ENCODE data around the gene CHRFAM7A. TPM values are rescaled to one million over a fixed set of nuclear protein-coding genes. Genes with fewer than 3 reads are reported as not detected.
"Not testable (repeated sequence)": the region's sequence is repeated elsewhere in the genome, so short reads cannot be mapped to it uniquely, and the experiment has no call there.

The CHRFAM7A gene
- total and polyA plus RNA-seq, 2 of the 8 experiments (the other 6 are each of a cell fraction or from before 2014, with no cell fraction given): 3.1 to 3.3 TPM

DNA sequence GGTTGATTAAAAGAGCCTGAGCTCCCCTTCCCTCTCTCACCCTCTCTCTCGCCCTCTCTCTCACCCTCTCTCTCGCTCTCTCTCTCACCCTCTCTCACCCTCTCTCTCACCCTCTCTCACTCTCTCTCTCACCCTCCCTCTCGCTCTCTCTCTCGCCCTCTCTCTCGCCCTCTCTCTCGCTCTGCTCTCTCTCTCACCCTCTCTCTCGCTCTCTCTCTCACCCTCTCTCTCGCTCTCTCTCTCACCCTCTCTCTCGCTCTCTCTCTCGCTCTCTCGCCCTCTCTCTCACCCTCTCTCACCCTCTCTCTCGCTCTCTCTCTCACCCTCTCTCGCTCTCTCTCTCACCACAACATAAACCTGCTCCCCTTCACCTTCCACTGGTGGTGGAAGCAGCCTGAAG is 67.2 kb downstream of the CHRFAM7A start:
- H3K23me2 ChIP-seq (ENCODE audit: low read depth, low read length); H3K9me3 ChIP-seq (ENCODE audit: insufficient read depth in 2 of 2, low read depth in 1 of 2, low read length in 1 of 2); H3K23ac ChIP-seq (ENCODE audit: insufficient read length); H2AK5ac ChIP-seq (ENCODE audit: low read depth, low read length); FAIRE-seq; H4K5ac ChIP-seq (ENCODE audit: insufficient read length, low read depth, low read length); H3K56ac ChIP-seq (replicated peaks; ENCODE audit: insufficient read length, low read depth, low read length); H3K36me3 ChIP-seq (ENCODE audit: control insufficient read depth in 2 of 4, insufficient read depth in 4 of 4, low read length in 3 of 4); H3K27ac ChIP-seq (ENCODE audit: low read depth, low read length); POLR2A ChIA-PET (ENCODE audit: partially characterized antibody); H3K27me3 ChIP-seq (replicated peaks in 1 of 4; ENCODE audit: control insufficient read depth in 3 of 4, extremely low read depth in 1 of 4, insufficient read depth in 3 of 4, low read length in 3 of 4); H2BK120ac ChIP-seq (replicated peaks; ENCODE audit: low read depth, low read length); CTCF ChIA-PET (ENCODE audit: partially characterized antibody); H3K4me1 ChIP-seq (replicated peaks in 1 of 4; ENCODE audit: control insufficient read depth in 3 of 4, insufficient read depth in 4 of 4, low read length in 3 of 4); H3K79me1 ChIP-seq (ENCODE audit: low read depth, low read length); H3K9ac ChIP-seq (replicated peaks in 1 of 4; ENCODE audit: extremely low read depth in 1 of 4, low read depth in 3 of 4, low read length in 3 of 4); H3K18ac ChIP-seq (ENCODE audit: extremely low read depth, low read length); H3K4ac ChIP-seq (replicated peaks; ENCODE audit: insufficient read length, low read depth, low read length); H3K14ac ChIP-seq (ENCODE audit: insufficient read length); H3K79me2 ChIP-seq (ENCODE audit: control insufficient read depth in 1 of 2, insufficient read depth in 2 of 2, low read length in 2 of 2); H4K20me1 ChIP-seq (replicated peaks in 1 of 2; ENCODE audit: control insufficient read depth in 1 of 2, insufficient read depth in 2 of 2, low read length in 2 of 2): not testable (repeated sequence)
- Histone ChIP-seq H2BK15ac (ENCODE audit: low read length) (0 out of 2 replicates have a peak overlapping the region, but pooled peaks have one; percentile 3), H4K91ac (replicated peaks; ENCODE audit: insufficient read length, low read length) (peak overlapping the region; percentile 12), H4K8ac (ENCODE audit: extremely low read depth, insufficient read depth, low read length) (0 out of 2 replicates have a peak overlapping the region, but pooled peaks have one; percentile 26), H3K4me2 (ENCODE audit: insufficient read depth in 1 of 2, low read depth in 2 of 2, low read length in 2 of 2) (peak overlapping the region in 1 of 2 experiments; percentile 19; a peak in 2 of 4 replicates), H2AFZ (ENCODE audit: low read length) (peak overlapping the region; percentile 6; the same call in 1 of the 2 replicates), H2BK5ac (ENCODE audit: low read depth, low read length) (0 out of 2 replicates have a peak overlapping the region, but pooled peaks have one; percentile 69), H2BK12ac (ENCODE audit: low read depth, low read length) (peak overlapping the region; percentile 85), H2BK20ac (ENCODE audit: low read length) (0 out of 2 replicates have a peak overlapping the region, but pooled peaks have one; percentile 29), H3K4me3 (ENCODE audit: extremely low read depth in 1 of 4, insufficient read depth in 2 of 4, low read depth in 3 of 4, low read length in 4 of 4) (peak overlapping the region in 1 of 4 experiments; percentile 0; a peak in 1 of 8 replicates)
- DNase-seq (ENCODE audit: low read depth in 1 of 2, low spot score in 2 of 2): peak in 1 of 2 experiments; percentile 1
- 49 to 94% methylated on average over 11 to 13 of the region's 13 CpGs for WGBS, 2 experiments (ENCODE audit: extremely low coverage in 1 of 2, insufficient coverage in 1 of 2, insufficient read length in 1 of 2, insufficient replicate concordance in 2 of 2, low coverage in 1 of 2, low lambda C conversion rate in 2 of 2, missing lambda C conversion rate in 1 of 2)
- peak; percentile 68; the same call in 1 of the 2 replicates for TF ChIP-seq JUND (IDR thresholded peaks at IDR 0.05; ENCODE audit: low read length)

- H3K4me1 ChIP-seq (replicated peaks in 1 of 4; ENCODE audit: control insufficient read depth in 3 of 4, insufficient read depth in 4 of 4, low read length in 3 of 4); H3K79me1 ChIP-seq (ENCODE audit: low read depth, low read length); H3K23me2 ChIP-seq (ENCODE audit: low read depth, low read length); FAIRE-seq; H3K4me3 ChIP-seq (ENCODE audit: extremely low read depth in 1 of 4, insufficient read depth in 2 of 4, low read depth in 3 of 4, low read length in 4 of 4); H3K27ac ChIP-seq (ENCODE audit: low read depth, low read length); H2AK5ac ChIP-seq (ENCODE audit: low read depth, low read length); H3K36me3 ChIP-seq (ENCODE audit: control insufficient read depth in 2 of 4, insufficient read depth in 4 of 4, low read length in 3 of 4); POLR2A ChIA-PET (ENCODE audit: partially characterized antibody); H3K9me3 ChIP-seq (ENCODE audit: insufficient read depth in 2 of 2, low read depth in 1 of 2, low read length in 1 of 2); H3K9ac ChIP-seq (replicated peaks in 1 of 4; ENCODE audit: extremely low read depth in 1 of 4, low read depth in 3 of 4, low read length in 3 of 4); DNase-seq (ENCODE audit: low read depth in 1 of 2, low spot score in 2 of 2); H3K79me2 ChIP-seq (ENCODE audit: control insufficient read depth in 1 of 2, insufficient read depth in 2 of 2, low read length in 2 of 2); H2BK15ac ChIP-seq (ENCODE audit: low read length); H2AFZ ChIP-seq (ENCODE audit: low read length); H4K5ac ChIP-seq (ENCODE audit: insufficient read length, low read depth, low read length); H4K20me1 ChIP-seq (replicated peaks in 1 of 2; ENCODE audit: control insufficient read depth in 1 of 2, insufficient read depth in 2 of 2, low read length in 2 of 2); H3K14ac ChIP-seq (ENCODE audit: insufficient read length); H2BK12ac ChIP-seq (ENCODE audit: low read depth, low read length); H2BK5ac ChIP-seq (ENCODE audit: low read depth, low read length); H3K27me3 ChIP-seq (replicated peaks in 1 of 4; ENCODE audit: control insufficient read depth in 3 of 4, extremely low read depth in 1 of 4, insufficient read depth in 3 of 4, low read length in 3 of 4); H4K8ac ChIP-seq (ENCODE audit: extremely low read depth, insufficient read depth, low read length); H3K23ac ChIP-seq (ENCODE audit: insufficient read length); CTCF ChIA-PET (ENCODE audit: partially characterized antibody); H3K4ac ChIP-seq (replicated peaks; ENCODE audit: insufficient read length, low read depth, low read length); H3K18ac ChIP-seq (ENCODE audit: extremely low read depth, low read length); H3K56ac ChIP-seq (replicated peaks; ENCODE audit: insufficient read length, low read depth, low read length); H2BK120ac ChIP-seq (replicated peaks; ENCODE audit: low read depth, low read length); H3K4me2 ChIP-seq (ENCODE audit: insufficient read depth in 1 of 2, low read depth in 2 of 2, low read length in 2 of 2); H2BK20ac ChIP-seq (ENCODE audit: low read length); H4K91ac ChIP-seq (replicated peaks; ENCODE audit: insufficient read length, low read length): not testable (repeated sequence)
- no CpG with 5 or more reads among the region's 5 CpGs for WGBS, 2 experiments (ENCODE audit: extremely low coverage in 1 of 2, insufficient coverage in 1 of 2, insufficient read length in 1 of 2, insufficient replicate concordance in 2 of 2, low coverage in 1 of 2, low lambda C conversion rate in 2 of 2, missing lambda C conversion rate in 1 of 2)
Measured at GRCh38 chr15:30321063-30321462, 72.3 kb downstream of the CHRFAM7A start.
